Neural cell (in vitro differentiated cells): Measurements from ENCODE around the gene MED27. TPM values are rescaled to one million over a fixed set of nuclear protein-coding genes. Genes with fewer than 3 reads are reported as not detected.

Experiments used
- H2AFZ ChIP-seq: fragments of 200-600, 300-800 bp; sonication (generic), shearing (Covaris generic); 2 replicates; pipeline ENCODE4 v1.6.0; 2014; ENCODE audit warnings: low read depth, mild to moderate bottlenecking, antibody characterized with exemption, low read length, moderate library complexity
- H3F3A ChIP-seq: fragments of 200-600 bp; shearing (Covaris generic); 2 replicates; pipeline ENCODE4 v1.6.1; 2016; ENCODE audit warnings: mild to moderate bottlenecking, moderate library complexity, mixed read lengths, antibody characterized with exemption, low read length; ENCODE audit not compliant: insufficient read depth, poor library complexity, severe bottlenecking
- H3K27ac ChIP-seq: fragments of 200-600, 300-800 bp; sonication (generic), shearing (Covaris generic); 2 replicates; pipeline ENCODE4 v1.5.1; 2014; ENCODE audit warnings: mild to moderate bottlenecking, low read length, moderate library complexity
- H3K27me3 ChIP-seq: fragments of 300-800, 200-600 bp; sonication (generic), shearing (Covaris generic); 2 replicates; pipeline ENCODE4 v1.6.0; 2014; ENCODE audit warnings: mild to moderate bottlenecking, low read depth, low read length, moderate library complexity; ENCODE audit not compliant: insufficient read depth
- H3K36me3 ChIP-seq: fragments of 300-800, 200-600 bp; sonication (generic), shearing (Covaris generic); 2 replicates; pipeline ENCODE4 v1.5.1; 2014; ENCODE audit warnings: mild to moderate bottlenecking, antibody characterized with exemption, low read length, moderate library complexity; ENCODE audit not compliant: insufficient read depth
- H3K4me2 ChIP-seq: fragments of 300-800, 200-600 bp; sonication (generic), shearing (Covaris generic); 2 replicates; pipeline ENCODE4 v1.6.0; 2014; ENCODE audit warnings: mild to moderate bottlenecking, low read length
- H3K4me3 ChIP-seq: fragments of 300-800, 200-600 bp; sonication (generic), shearing (Covaris generic); 2 replicates; pipeline ENCODE4 v1.5.1; 2014; ENCODE audit warnings: mild to moderate bottlenecking, low read length, moderate library complexity
- H3K79me2 ChIP-seq: fragments of 200-600 bp; shearing (Covaris generic); replicated peaks from 2 replicates; pipeline ENCODE4 v1.6.0; 2014; ENCODE audit warnings: mild to moderate bottlenecking, low read length, moderate library complexity; ENCODE audit not compliant: insufficient read depth
- H3K9ac ChIP-seq: fragments of 300-800, 200-600 bp; sonication (generic), shearing (Covaris generic); 2 replicates; pipeline ENCODE4 v1.6.1; 2016; ENCODE audit warnings: mild to moderate bottlenecking, low read length, mixed read lengths
- H3K9me2 ChIP-seq: fragments of 200-600 bp; shearing (Covaris generic); 2 replicates; pipeline ENCODE4 v1.6.1; 2016; ENCODE audit warnings: mild to moderate bottlenecking, low read length, mixed read lengths; ENCODE audit not compliant: insufficient read depth
- H3K9me3 ChIP-seq: fragments of 200-600, 300-800 bp; sonication (generic), shearing (Covaris generic); 2 replicates; pipeline ENCODE4 v1.6.1; 2016; ENCODE audit warnings: mild to moderate bottlenecking, mixed run types, low read length, moderate library complexity, mixed read lengths
- H4K20me1 ChIP-seq: fragments of 200-600 bp; shearing (Covaris generic); 2 replicates; pipeline ENCODE4 v1.6.1; 2016; ENCODE audit warnings: mild to moderate bottlenecking, mixed run types; ENCODE audit not compliant: insufficient read depth
- EP300 ChIP-seq: fragments of 450-650 bp; conservative IDR thresholded peaks from 2 replicates; pipeline ENCODE4 v1.6.1; 2014; ENCODE audit warnings: antibody characterized with exemption, mild to moderate bottlenecking, moderate library complexity; ENCODE audit not compliant: poor library complexity, severe bottlenecking
- EZH2 ChIP-seq: fragments of 200-600, 300-800 bp; shearing (Covaris generic), sonication (generic); IDR thresholded peaks from 2 replicates; pipeline ENCODE4 v1.6.1; 2014; ENCODE audit warnings: antibody characterized with exemption, low read length, borderline replicate concordance, mild to moderate bottlenecking; ENCODE audit not compliant: insufficient read depth, poor library complexity, severe bottlenecking
- MXI1 ChIP-seq: fragments of 450-650 bp; conservative IDR thresholded peaks from 2 replicates; pipeline ENCODE4 v1.6.1; 2014; ENCODE audit warnings: antibody characterized with exemption, mild to moderate bottlenecking; ENCODE audit not compliant: poor library complexity, severe bottlenecking
- POLR2AphosphoS5 ChIP-seq: IDR thresholded peaks from 2 replicates; pipeline ENCODE4 v1.6.1; 2012
- RAD21 ChIP-seq: fragments of 450-650 bp; conservative IDR thresholded peaks from 2 replicates; pipeline ENCODE4 v1.6.1; 2014; ENCODE audit warnings: antibody characterized with exemption, mild to moderate bottlenecking, moderate library complexity
- SMC3 ChIP-seq: fragments of 450-650 bp; conservative IDR thresholded peaks from 2 replicates; pipeline ENCODE4 v1.6.1; 2014; ENCODE audit warnings: antibody characterized with exemption, mild to moderate bottlenecking, moderate library complexity; ENCODE audit not compliant: poor library complexity
- TAF1 ChIP-seq: IDR thresholded peaks from 2 replicates; pipeline ENCODE4 v1.6.1; 2012; ENCODE audit warnings: low read depth
- polyA plus RNA-seq: library from polyadenylated mRNA; depleted of rRNA; stranded (reverse); fragments of >200 nt; gene quantifications from 2 replicates; pipeline ENCODE4 v1.2.3, GENCODE V29; 2014
- TF ChIP-seq, protein P1 (sequence below): IDR thresholded peaks from 2 replicates; pipeline ENCODE4 v1.6.1; 2012; ENCODE audit warnings: borderline replicate concordance
- TF ChIP-seq, protein P2 (sequence below): fragments of 450-650 bp; IDR thresholded peaks from 2 replicates; pipeline ENCODE4 v1.5.1; 2014; ENCODE audit warnings: antibody characterized with exemption, mild to moderate bottlenecking, moderate library complexity; ENCODE audit not compliant: poor library complexity, severe bottlenecking

The MED27 gene
- polyA plus RNA-seq, 1 donor from 2014 or later, result 7.5 TPM

DNA sequence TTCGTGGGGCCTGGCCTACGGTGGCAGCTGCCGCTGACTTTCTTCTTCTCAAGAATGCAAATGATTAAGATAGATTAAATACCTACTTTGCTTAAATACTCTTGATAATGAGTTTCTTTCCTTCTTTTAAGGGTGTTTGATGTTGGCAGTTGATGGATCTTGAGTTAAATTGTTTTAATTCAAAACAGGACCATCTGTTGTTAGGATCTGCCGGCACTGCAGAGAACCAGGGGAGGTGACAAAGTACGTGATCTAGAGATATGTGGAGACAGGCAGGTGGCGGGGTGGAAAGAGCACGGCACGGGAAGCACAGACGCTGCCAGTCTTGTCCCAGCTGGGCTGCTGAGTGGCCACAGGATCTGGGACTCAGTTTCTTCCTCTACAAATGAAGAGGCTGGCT is 37.9 kb downstream of the MED27 start:
- Histone ChIP-seq H3K4me2 (no peak overlapping the region), H2AFZ (no peak overlapping the region), H3K36me3 (no peaks in the 10 kb centered on the region), H3K27ac (no peak overlapping the region), H4K20me1 (no peaks in the 10 kb centered on the region), H3K79me2 (peaks cover 7% of the 10 kb centered on the region), H3K9me2 (no peaks in the 10 kb centered on the region), H3K4me3 (no peak overlapping the region), H3K9ac (no peak overlapping the region), H3K27me3 (no peaks in the 10 kb centered on the region), H3F3A (no peaks in the 10 kb centered on the region), H3K9me3 (no peaks in the 10 kb centered on the region)
- TF ChIP-seq EZH2 (no peak), MXI1 (no peak), EP300 (no peak), SMC3 (no peak), RAD21 (no peak), TAF1 (no peak), POLR2AphosphoS5 (no peak)
- TF ChIP-seq, protein P1, sequence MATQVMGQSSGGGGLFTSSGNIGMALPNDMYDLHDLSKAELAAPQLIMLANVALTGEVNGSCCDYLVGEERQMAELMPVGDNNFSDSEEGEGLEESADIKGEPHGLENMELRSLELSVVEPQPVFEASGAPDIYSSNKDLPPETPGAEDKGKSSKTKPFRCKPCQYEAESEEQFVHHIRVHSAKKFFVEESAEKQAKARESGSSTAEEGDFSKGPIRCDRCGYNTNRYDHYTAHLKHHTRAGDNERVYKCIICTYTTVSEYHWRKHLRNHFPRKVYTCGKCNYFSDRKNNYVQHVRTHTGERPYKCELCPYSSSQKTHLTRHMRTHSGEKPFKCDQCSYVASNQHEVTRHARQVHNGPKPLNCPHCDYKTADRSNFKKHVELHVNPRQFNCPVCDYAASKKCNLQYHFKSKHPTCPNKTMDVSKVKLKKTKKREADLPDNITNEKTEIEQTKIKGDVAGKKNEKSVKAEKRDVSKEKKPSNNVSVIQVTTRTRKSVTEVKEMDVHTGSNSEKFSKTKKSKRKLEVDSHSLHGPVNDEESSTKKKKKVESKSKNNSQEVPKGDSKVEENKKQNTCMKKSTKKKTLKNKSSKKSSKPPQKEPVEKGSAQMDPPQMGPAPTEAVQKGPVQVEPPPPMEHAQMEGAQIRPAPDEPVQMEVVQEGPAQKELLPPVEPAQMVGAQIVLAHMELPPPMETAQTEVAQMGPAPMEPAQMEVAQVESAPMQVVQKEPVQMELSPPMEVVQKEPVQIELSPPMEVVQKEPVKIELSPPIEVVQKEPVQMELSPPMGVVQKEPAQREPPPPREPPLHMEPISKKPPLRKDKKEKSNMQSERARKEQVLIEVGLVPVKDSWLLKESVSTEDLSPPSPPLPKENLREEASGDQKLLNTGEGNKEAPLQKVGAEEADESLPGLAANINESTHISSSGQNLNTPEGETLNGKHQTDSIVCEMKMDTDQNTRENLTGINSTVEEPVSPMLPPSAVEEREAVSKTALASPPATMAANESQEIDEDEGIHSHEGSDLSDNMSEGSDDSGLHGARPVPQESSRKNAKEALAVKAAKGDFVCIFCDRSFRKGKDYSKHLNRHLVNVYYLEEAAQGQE, result no peak
- TF ChIP-seq, protein P2, sequence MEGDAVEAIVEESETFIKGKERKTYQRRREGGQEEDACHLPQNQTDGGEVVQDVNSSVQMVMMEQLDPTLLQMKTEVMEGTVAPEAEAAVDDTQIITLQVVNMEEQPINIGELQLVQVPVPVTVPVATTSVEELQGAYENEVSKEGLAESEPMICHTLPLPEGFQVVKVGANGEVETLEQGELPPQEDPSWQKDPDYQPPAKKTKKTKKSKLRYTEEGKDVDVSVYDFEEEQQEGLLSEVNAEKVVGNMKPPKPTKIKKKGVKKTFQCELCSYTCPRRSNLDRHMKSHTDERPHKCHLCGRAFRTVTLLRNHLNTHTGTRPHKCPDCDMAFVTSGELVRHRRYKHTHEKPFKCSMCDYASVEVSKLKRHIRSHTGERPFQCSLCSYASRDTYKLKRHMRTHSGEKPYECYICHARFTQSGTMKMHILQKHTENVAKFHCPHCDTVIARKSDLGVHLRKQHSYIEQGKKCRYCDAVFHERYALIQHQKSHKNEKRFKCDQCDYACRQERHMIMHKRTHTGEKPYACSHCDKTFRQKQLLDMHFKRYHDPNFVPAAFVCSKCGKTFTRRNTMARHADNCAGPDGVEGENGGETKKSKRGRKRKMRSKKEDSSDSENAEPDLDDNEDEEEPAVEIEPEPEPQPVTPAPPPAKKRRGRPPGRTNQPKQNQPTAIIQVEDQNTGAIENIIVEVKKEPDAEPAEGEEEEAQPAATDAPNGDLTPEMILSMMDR, result no peak

DNA sequence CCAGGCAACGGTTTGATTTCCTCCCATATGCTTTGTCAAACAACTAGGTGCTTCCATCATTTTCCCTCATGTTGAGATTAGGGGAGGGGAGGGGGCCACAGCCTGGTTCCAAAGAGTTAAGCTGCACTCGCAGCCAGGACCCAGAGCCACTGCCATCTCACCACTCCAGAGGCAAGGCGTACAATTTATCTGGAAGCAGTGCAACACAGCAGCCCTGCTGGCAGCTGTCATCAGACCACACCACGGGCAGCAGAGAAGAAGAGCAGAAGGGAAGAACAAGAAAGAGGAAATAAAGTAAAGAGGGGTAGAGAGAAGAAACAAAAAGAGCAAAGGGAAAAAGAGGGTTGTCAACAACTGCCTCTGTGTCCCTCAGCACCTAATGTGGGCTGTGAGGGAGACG is 38.9 kb downstream of the MED27 start:
- Histone ChIP-seq H3K9me2 (no peaks in the 10 kb centered on the region), H3K9me3 (no peaks in the 10 kb centered on the region), H3F3A (no peaks in the 10 kb centered on the region), H3K36me3 (no peaks in the 10 kb centered on the region), H4K20me1 (no peaks in the 10 kb centered on the region), H3K27ac (no peak overlapping the region), H3K4me2 (no peak overlapping the region), H3K79me2 (peaks cover 3% of the 10 kb centered on the region), H3K4me3 (no peak overlapping the region), H2AFZ (no peak overlapping the region), H3K27me3 (no peaks in the 10 kb centered on the region), H3K9ac (no peak overlapping the region)
- TF ChIP-seq RAD21, result no peak

DNA sequence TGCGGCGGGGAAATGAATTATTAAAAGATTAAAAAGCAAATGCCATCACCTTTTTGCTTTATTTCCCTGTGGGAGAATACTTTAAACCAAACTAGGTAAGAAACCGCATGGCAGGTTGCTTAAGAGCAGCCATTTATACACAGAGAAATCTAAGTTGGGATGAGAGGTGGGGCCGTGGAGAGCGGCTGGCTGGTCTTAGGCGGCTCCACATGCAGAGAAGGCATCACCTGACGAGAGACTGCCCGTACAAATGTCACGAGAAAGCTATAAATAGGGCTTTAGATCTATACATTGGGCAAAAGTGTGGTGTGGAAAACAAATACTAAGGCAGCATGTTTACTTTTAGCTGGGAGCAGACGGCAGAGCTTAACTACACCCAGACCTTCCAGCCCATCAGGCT is 39.4 kb downstream of the MED27 start:
- H3K27me3 ChIP-seq, result no peaks in the 10 kb centered on the region
- no peak overlapping the region for H3K4me2 ChIP-seq
- H3K27ac ChIP-seq, result no peak overlapping the region
- H2AFZ ChIP-seq, result no peak overlapping the region
- no peaks in the 10 kb centered on the region for H3F3A ChIP-seq
- TF ChIP-seq EZH2 (no peak), EP300 (no peak), TAF1 (no peak), SMC3 (no peak), POLR2AphosphoS5 (no peak), MXI1 (no peak), RAD21 (no peak)
- TF ChIP-seq, protein P1, result no peak
- TF ChIP-seq, protein P2, result no peak
- H3K79me2 ChIP-seq, result no peaks in the 10 kb centered on the region
- no peaks in the 10 kb centered on the region for H3K9me2 ChIP-seq
- no peak overlapping the region for H3K4me3 ChIP-seq
- H3K9me3 ChIP-seq, result no peaks in the 10 kb centered on the region
- no peak overlapping the region for H3K9ac ChIP-seq
- H3K36me3 ChIP-seq, result no peaks in the 10 kb centered on the region
- no peaks in the 10 kb centered on the region for H4K20me1 ChIP-seq
